Stimulated activated naive B cell treated with anti-CD40 and anti-IgM and Interleukin-4, amounts not matched to agents 10 μg/mL and 1 μg/mL and 100 μg/mL, for 72 hours (primary cell): Measurements from ENCODE around the gene PAEP.
"Not testable (repeated sequence)": the region's sequence is repeated elsewhere in the genome, so short reads cannot be mapped to it uniquely, and the experiment has no call there.

ENCODE experiments used
- ATAC-seq, 2 donors: fragments of 150-1000 bp; cut with Tn5 transposase; replicated peaks; 2 replicates each; pipeline ENCODE4 v1.10.0; 2021; ENCODE audit warnings: moderate library complexity in 1 of 2
- DNase-seq: peaks from one replicate; pipeline ENCODE4 v3.0.0; 2021
- H3K27ac Mint-ChIP-seq: one replicate; pipeline ENCODE4 v1.8.0; 2022; ENCODE audit warnings: mild to moderate bottlenecking, mixed read lengths
- H3K27me3 Mint-ChIP-seq, 2 donors: one replicate each; pipeline ENCODE4 v1.8.0; 2022; ENCODE audit warnings: mixed read lengths in 2 of 2
- H3K36me3 Mint-ChIP-seq, 2 donors: one replicate each; pipeline ENCODE4 v1.8.0; 2022; ENCODE audit warnings: mixed read lengths in 2 of 2, mild to moderate bottlenecking in 1 of 2
- H3K4me1 Mint-ChIP-seq, 2 donors: one replicate each; pipeline ENCODE4 v1.8.0; 2022; ENCODE audit warnings: mixed read lengths in 2 of 2, mild to moderate bottlenecking in 1 of 2
- H3K4me3 Mint-ChIP-seq, 2 donors: one replicate each; pipeline ENCODE4 v1.8.0; 2022; ENCODE audit warnings: mild to moderate bottlenecking in 2 of 2, mixed read lengths in 2 of 2, moderate library complexity in 1 of 2
- H3K9me3 Mint-ChIP-seq, 2 donors: one replicate each; pipeline ENCODE4 v1.8.0; 2022; ENCODE audit warnings: mixed read lengths in 2 of 2, mild to moderate bottlenecking in 1 of 2

Gene PAEP

DNA sequence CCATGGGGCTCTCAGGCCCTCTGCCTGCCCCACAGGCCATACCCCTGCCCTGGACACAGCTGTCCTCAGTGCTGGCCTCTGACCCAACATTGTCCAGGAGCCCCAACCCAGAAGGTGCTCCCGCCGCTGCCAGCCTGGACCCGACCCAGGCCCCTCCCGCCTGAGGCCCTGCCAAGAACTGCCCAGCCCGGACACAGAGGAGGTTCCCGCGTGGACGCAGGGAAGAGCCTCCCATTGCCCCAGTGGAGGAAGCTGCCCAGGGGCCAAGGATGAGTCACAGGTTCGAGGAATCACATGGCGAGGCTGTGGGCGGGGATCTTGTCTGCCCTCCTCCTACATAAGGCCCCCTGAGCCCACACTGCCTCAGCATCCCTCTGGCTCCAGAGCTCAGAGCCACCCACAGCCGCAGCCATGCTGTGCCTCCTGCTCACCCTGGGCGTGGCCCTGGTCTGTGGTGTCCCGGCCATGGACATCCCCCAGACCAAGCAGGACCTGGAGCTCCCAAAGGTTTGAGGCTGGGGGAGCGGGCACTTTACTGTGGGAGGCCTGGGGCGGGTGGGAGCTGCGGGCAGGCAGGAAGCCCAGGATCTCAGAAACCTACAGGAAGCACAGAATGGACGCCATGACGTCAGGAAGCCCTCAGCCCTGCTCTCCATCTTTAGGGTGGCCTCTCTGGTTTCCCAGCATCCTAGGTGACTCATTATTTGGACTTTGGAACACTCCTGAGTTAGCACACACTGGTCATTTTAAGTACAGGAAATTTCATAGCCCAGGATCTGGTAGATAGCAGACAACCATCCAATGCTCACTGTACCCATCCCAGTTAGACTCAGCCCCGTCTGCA lies at the start of gene PAEP:
TSS of gene PAEP (plus strand) at position 366 of the 844 bp plus-strand sequence.
- H3K27ac Mint-ChIP-seq, result no peak within 1 kb of the TSS
- ATAC-seq (no peak), DNase-seq (no peak)
- H3K36me3 Mint-ChIP-seq, result no peaks in the 10 kb centered on the region
- no peaks in the 10 kb centered on the region for H3K9me3 Mint-ChIP-seq
- no peak within 1 kb of the TSS for H3K4me3 Mint-ChIP-seq
- H3K27me3 Mint-ChIP-seq, result peaks cover 18 to 24% of the 10 kb centered on the region in 2 donors
- no peaks in the 10 kb centered on the region for H3K4me1 Mint-ChIP-seq

DNA sequence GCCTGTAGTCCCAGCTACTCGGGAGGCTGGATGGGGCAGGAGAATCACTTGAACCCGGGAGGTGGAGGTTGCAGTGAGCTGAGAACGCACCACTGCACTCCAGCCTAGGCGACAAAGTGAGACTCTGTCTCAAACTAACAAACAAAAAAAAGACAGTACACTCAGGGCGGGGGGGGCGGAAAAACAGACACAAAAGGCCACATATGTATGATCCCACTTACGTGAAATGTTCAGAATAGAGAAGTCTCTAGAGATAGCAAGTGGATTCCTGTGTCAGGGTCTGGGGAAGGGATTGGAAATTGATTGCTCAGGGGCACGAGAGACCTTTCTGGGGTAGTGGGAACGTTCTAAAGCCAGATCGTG lies 49.3 kb upstream of the PAEP start:
- Mint-ChIP-seq H3K27me3 (peaks cover 0 to 30% of the 10 kb centered on the region in 2 donors), H3K27ac (no peak overlapping the region), H3K9me3 (peaks cover 15 to 19% of the 10 kb centered on the region in 2 donors), H3K4me1 (peaks cover 0 to 2% of the 10 kb centered on the region in 2 donors), H3K4me3 (no peak overlapping the region), H3K36me3 (peaks cover 7 to 14% of the 10 kb centered on the region in 2 donors)
- DNase-seq, result no peak
- ATAC-seq, result no peak

GRCh38 chr9:135512904-135513303 lies 48.7 kb upstream of the PAEP start:
- H3K36me3 Mint-ChIP-seq, result peaks cover 4 to 11% of the 10 kb centered on the region in 2 donors
- peak overlapping the region; percentile 39 for H3K27ac Mint-ChIP-seq
- ATAC-seq, result no peak
- H3K27me3 Mint-ChIP-seq, result peaks cover 0 to 34% of the 10 kb centered on the region in 2 donors
- peaks cover 0 to 2% of the 10 kb centered on the region in 2 donors for H3K4me1 Mint-ChIP-seq
- peaks cover 13 to 16% of the 10 kb centered on the region in 2 donors for H3K9me3 Mint-ChIP-seq
- no peak for DNase-seq
- H3K4me3 Mint-ChIP-seq, result no peak overlapping the region

DNA sequence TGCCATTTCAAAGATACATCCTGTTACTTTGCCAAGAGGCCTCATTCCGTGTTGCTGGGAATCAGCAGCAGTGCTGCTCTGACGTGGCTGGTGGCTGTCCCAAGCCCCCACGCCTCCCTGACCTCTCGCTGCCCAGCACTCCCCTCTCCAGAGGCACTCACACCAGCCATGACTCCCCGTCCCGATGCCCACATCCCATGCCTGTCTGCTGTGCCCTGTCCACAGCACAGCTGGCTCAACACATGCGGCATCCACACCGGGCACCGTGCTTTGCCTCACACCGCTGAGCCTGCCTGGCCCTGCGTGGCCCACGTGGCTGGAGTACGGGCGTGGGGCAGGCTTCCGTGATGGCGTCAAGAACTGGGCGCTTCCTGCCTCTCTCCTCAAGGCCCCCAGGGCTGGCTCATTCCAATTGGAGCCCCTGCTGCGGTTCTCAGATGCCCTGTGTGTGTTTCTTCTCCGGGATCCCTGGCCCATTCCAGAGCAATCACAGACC lies 48.2 kb upstream of the PAEP start:
- DNase-seq, result no peak
- Mint-ChIP-seq H3K4me1 (peaks cover 0 to 2% of the 10 kb centered on the region in 2 donors), H3K27ac (no peak overlapping the region), H3K36me3 (peaks cover 0 to 7% of the 10 kb centered on the region in 2 donors), H3K27me3 (peaks cover 0 to 30% of the 10 kb centered on the region in 2 donors), H3K4me3 (no peak overlapping the region), H3K9me3 (peaks cover 9 to 11% of the 10 kb centered on the region in 2 donors)
- ATAC-seq, result no peak

GRCh38 chr9:135513906-135514305 lies 47.6 kb upstream of the PAEP start:
- H3K36me3 Mint-ChIP-seq, H3K27ac Mint-ChIP-seq, ATAC-seq, DNase-seq, H3K4me3 Mint-ChIP-seq, H3K9me3 Mint-ChIP-seq, H3K4me1 Mint-ChIP-seq: not testable (repeated sequence)
- H3K27me3 Mint-ChIP-seq, result peaks cover 0 to 30% of the 10 kb centered on the region in 2 donors

GRCh38 chr9:135514342-135515082 lies 47.0 kb upstream of the PAEP start:
- H3K36me3 Mint-ChIP-seq, result no peaks in the 10 kb centered on the region
- no peak overlapping the region for H3K27ac Mint-ChIP-seq
- peaks cover 5 to 35% of the 10 kb centered on the region in 2 donors for H3K27me3 Mint-ChIP-seq
- ATAC-seq (no peak), DNase-seq (no peak)
- peaks cover 0 to 2% of the 10 kb centered on the region in 2 donors for H3K4me1 Mint-ChIP-seq
- peaks cover under 1 to 1% of the 10 kb centered on the region in 2 donors for H3K9me3 Mint-ChIP-seq
- H3K4me3 Mint-ChIP-seq, result no peak overlapping the region

DNA sequence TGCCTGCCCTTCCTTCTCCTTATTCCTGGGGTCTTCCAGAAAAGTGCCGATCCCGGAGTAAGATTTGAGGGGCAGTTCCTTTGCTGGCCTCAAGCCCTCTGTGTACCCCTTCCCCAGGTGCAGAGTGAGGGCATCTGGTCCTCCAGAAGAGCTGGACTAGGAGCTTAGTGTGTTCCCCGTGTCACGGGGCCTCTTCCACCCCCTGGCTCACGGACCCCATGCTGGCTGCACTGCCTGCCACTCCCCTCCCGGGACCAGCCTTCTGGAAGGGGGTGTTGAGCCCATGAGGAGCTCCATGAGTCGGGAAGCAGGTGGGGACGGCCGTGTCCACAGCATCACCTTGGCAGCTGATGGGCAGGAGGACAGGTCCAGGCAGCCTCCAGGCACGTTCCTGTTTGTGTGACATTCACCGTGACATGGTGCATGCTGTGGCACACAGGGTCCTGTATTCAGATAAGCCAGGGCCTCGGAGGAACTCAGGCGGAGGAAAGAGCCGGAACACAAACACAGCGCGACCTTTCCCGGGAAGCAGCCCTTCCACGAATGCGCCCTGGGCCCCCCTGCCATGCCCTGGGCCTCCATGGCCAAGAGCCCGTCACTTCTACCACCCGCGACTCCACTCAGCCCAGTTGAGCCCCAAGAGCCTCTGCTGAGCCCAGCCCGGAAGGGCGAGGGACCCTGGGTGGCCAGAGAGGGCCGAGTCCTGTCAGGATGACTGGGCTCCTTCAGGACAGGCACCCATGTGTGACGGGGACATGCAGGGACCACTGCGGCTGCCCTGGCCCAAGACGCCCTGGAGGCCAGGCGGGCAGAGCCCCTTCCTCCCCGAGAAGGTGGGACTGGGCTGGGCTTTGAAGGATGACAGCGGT lies 46.2 kb upstream of the PAEP start:
- no peak for ATAC-seq
- H3K27me3 Mint-ChIP-seq, result peaks cover 8 to 39% of the 10 kb centered on the region in 2 donors
- no peaks in the 10 kb centered on the region for H3K36me3 Mint-ChIP-seq
- H3K4me1 Mint-ChIP-seq, result peaks cover 0 to 2% of the 10 kb centered on the region in 2 donors
- no peak for DNase-seq
- no peaks in the 10 kb centered on the region for H3K9me3 Mint-ChIP-seq
- H3K27ac Mint-ChIP-seq, result no peak overlapping the region
- no peak overlapping the region for H3K4me3 Mint-ChIP-seq

DNA sequence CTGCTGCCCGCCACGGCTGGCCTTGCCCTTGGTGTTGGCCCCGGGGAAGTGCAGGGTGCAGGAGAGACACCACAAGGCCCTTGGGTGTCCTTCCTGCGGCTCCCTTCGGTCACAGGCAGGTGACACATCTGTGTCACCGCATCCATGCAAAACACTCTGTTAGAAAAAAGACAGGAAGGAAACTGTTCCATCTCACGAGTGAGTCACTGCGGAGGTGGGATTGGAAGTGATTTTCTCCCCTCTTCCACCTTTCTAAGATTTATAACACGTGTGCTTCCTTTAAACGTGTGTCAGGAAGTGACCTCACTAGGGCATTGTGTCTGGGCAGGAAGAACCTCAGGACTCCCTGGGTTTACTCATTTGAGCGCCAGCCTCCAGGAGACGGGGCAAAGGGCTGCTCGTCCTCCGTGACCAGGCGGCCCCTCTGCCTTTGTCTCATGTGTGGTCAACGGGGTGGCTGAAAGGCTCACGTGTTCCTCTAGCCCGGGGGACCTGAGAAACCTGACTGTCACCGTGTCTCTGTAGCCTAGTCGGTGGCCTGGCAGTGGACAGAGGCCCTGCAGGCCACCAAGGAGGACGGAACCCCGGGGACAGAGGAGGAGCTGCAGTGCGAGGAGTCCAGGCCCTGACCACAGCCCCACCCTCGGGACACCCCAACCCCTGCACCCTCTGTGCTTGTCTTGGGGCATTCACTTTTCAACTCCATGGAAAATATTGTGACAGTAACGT lies 45.3 kb upstream of the PAEP start:
- H3K36me3 Mint-ChIP-seq, result no peaks in the 10 kb centered on the region
- H3K27me3 Mint-ChIP-seq, result peaks cover 14 to 49% of the 10 kb centered on the region in 2 donors
- ATAC-seq (no peak), DNase-seq (no peak)
- no peaks in the 10 kb centered on the region for H3K9me3 Mint-ChIP-seq
- H3K4me1 Mint-ChIP-seq, result peaks cover 0 to 2% of the 10 kb centered on the region in 2 donors
- H3K27ac Mint-ChIP-seq, result no peak overlapping the region
- H3K4me3 Mint-ChIP-seq, result no peak overlapping the region

DNA sequence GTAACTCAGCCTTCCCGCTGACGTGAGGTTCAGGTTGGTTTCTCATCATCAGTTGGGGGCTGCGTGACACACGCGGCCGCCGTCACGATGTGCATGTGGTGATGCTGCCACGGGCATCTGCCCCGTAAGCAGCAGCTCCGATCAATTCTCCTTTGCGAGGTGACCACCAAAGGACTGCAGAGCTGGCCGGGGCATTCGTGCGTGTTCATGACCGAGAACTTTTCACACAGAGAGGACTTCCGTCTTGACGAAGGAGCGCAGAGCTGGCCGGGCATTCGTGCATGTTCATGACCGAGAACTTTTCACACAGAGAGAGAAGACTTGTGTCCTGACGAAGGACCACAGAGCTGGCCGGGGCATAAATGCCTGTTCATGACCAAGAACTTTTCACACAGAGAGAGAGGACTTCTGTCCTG lies 44.1 kb upstream of the PAEP start:
- no peak for ATAC-seq
- no peak overlapping the region for H3K4me3 Mint-ChIP-seq
- peaks cover 17 to 47% of the 10 kb centered on the region in 2 donors for H3K27me3 Mint-ChIP-seq
- H3K4me1 Mint-ChIP-seq, result peaks cover 0 to 2% of the 10 kb centered on the region in 2 donors
- H3K36me3 Mint-ChIP-seq, result no peaks in the 10 kb centered on the region
- no peak for DNase-seq
- H3K9me3 Mint-ChIP-seq, result no peaks in the 10 kb centered on the region
- H3K27ac Mint-ChIP-seq, result no peak overlapping the region

- no peaks in the 10 kb centered on the region for H3K4me1 Mint-ChIP-seq
- no peak overlapping the region for H3K4me3 Mint-ChIP-seq
- H3K27me3 Mint-ChIP-seq, result peaks cover 20 to 44% of the 10 kb centered on the region in 2 donors
- ATAC-seq (no peak), DNase-seq (no peak)
- no peaks in the 10 kb centered on the region for H3K9me3 Mint-ChIP-seq
- H3K36me3 Mint-ChIP-seq, result no peaks in the 10 kb centered on the region
- no peak overlapping the region for H3K27ac Mint-ChIP-seq
Observed at GRCh38 chr9:135519179-135519971, 42.2 kb upstream of the PAEP start.

- ATAC-seq (no peak), DNase-seq (no peak)
- Mint-ChIP-seq H3K27me3 (peaks cover 20 to 33% of the 10 kb centered on the region in 2 donors), H3K9me3 (no peaks in the 10 kb centered on the region), H3K36me3 (no peaks in the 10 kb centered on the region), H3K27ac (no peak within 1 kb of the TSS), H3K4me3 (no peak within 1 kb of the TSS), H3K4me1 (no peaks in the 10 kb centered on the region)
Observed at GRCh38 chr9:135520916-135521607, 40.5 kb upstream of the PAEP start, which contains the start of gene LCN1. Gene LCN1, plus strand, starts transcription at chr9:135521440. Its CDS starts 58 bp downstream, at chr9:135521498.

- no peak for DNase-seq
- H3K27me3 Mint-ChIP-seq, result peaks cover 20 to 28% of the 10 kb centered on the region in 2 donors
Observed at GRCh38 chr9:135521608-135522095, 39.9 kb upstream of the PAEP start.

More at GRCh38 chr9:135521608-135522095, 39.9 kb upstream of the PAEP start:
- ATAC-seq, result no peak
- no peak overlapping the region for H3K4me3 Mint-ChIP-seq
- no peaks in the 10 kb centered on the region for H3K4me1 Mint-ChIP-seq
- H3K27ac Mint-ChIP-seq, result no peak overlapping the region
- no peaks in the 10 kb centered on the region for H3K9me3 Mint-ChIP-seq
- H3K36me3 Mint-ChIP-seq, result no peaks in the 10 kb centered on the region
